Measurements from ENCODE around the gene SDK1. TPM values are rescaled to one million over a fixed set of nuclear protein-coding genes. Genes with fewer than 3 reads are reported as not detected.

SDK1 gene
- total and polyA plus RNA-seq, 12 donors, result 1.0 to 5.3 (median 3.2) TPM

GRCh38 chr7:3380886-3381685 lies 80.0 kb downstream of the SDK1 start:
- H3K36me3 ChIP-seq, result no peaks in the 10 kb centered on the region
- no peak for TF ChIP-seq CTCF (IDR thresholded peaks at IDR 0.05)
- intact Hi-C loops (cut with DNase I), result no loop called here
- H3K9me3 ChIP-seq, result no peaks in the 10 kb centered on the region
- ATAC-seq (no peak), DNase-seq (no peak)
- no peak overlapping the region for H3K4me3 ChIP-seq
- 67 to 76% methylated on average over 12 of the region's 12 CpGs for WGBS, 2 donors
- no peak overlapping the region for H3K27ac ChIP-seq
- H3K27me3 ChIP-seq, result no peaks in the 10 kb centered on the region
- H3K4me1 ChIP-seq, result no peaks in the 10 kb centered on the region

GRCh38 chr7:3386423-3387190 lies 85.6 kb downstream of the SDK1 start:
- Histone ChIP-seq H3K4me1 (no peaks in the 10 kb centered on the region), H3K36me3 (no peaks in the 10 kb centered on the region), H3K27ac (no peak overlapping the region), H3K27me3 (no peaks in the 10 kb centered on the region), H3K9me3 (peaks cover 0 to 18% (median 0%) of the 10 kb centered on the region in 11 donors), H3K4me3 (no peak overlapping the region)
- 57 to 69% methylated on average over 5 of the region's 5 CpGs for WGBS, 2 donors
- TF ChIP-seq CTCF (IDR thresholded peaks at IDR 0.05), result no peak
- no peak for DNase-seq
- intact Hi-C loops (cut with DNase I), result no loop called here
- ATAC-seq, result no peak

GRCh38 chr7:3393862-3394261 lies 92.8 kb downstream of the SDK1 start:
- Histone ChIP-seq H3K4me3 (no peak overlapping the region), H3K27me3 (no peaks in the 10 kb centered on the region), H3K27ac (no peak overlapping the region), H3K4me1 (no peaks in the 10 kb centered on the region), H3K36me3 (no peaks in the 10 kb centered on the region), H3K9me3 (peaks cover 0 to 82% (median 19%) of the 10 kb centered on the region in 11 donors)
- ATAC-seq (no peak), DNase-seq (no peak)
- TF ChIP-seq CTCF (IDR thresholded peaks at IDR 0.05), result no peak
- intact Hi-C loops (cut with DNase I), result no loop called here
- 82 to 88% methylated on average over 3 of the region's 3 CpGs for WGBS, 2 donors

- intact Hi-C loops (cut with DNase I), result no loop called here
- no peak overlapping the region for H3K27ac ChIP-seq
- 94 to 99% methylated on average over 3 of the region's 3 CpGs for WGBS, 2 donors
- ATAC-seq (no peak), DNase-seq (no peak)
- no peak overlapping the region for H3K4me3 ChIP-seq
- peaks cover 0 to 60% (median 19%) of the 10 kb centered on the region in 11 donors for H3K9me3 ChIP-seq
- no peak for TF ChIP-seq CTCF (IDR thresholded peaks at IDR 0.05)
- H3K27me3 ChIP-seq, result no peaks in the 10 kb centered on the region
- H3K36me3 ChIP-seq, result no peaks in the 10 kb centered on the region
- H3K4me1 ChIP-seq, result no peaks in the 10 kb centered on the region
Observed at GRCh38 chr7:3397324-3397723, 96.3 kb downstream of the SDK1 start.

Data from heart right ventricle (tissue), 16 donors.